ENCODE data around the gene STAT6.

GRCh38 chr12:57096748-57097553 is 14.2 kb downstream of the STAT6 start:
- TF ChIP-seq CTCF (IDR thresholded peaks at IDR 0.05): no peak
- no peak for TF ChIP-seq POLR2A (IDR thresholded peaks at IDR 0.05)

Measured in heart left ventricle (tissue), 13 donors.